ENCODE results near the gene MRTFB.

DNA sequence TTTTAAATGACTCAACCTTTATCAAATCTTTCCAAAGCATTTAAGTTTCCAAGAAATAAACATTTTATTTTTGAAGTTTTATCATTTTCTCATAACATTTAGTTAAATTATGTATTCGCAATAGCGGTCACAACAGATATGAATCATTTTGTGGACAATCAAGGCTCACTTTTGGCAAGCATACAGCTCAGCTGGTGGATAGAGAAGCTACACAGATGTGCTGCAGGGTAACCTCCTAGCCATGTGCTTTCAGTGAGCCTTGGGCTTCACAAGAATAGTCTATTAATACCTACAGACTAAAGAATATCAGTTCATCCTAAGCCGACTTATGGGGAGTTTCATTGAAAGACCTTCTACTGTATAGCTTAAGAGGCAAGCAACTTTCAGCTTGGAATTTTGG, 144.8 kb downstream of the MRTFB start:
- TF ChIP-seq, protein P1, sequence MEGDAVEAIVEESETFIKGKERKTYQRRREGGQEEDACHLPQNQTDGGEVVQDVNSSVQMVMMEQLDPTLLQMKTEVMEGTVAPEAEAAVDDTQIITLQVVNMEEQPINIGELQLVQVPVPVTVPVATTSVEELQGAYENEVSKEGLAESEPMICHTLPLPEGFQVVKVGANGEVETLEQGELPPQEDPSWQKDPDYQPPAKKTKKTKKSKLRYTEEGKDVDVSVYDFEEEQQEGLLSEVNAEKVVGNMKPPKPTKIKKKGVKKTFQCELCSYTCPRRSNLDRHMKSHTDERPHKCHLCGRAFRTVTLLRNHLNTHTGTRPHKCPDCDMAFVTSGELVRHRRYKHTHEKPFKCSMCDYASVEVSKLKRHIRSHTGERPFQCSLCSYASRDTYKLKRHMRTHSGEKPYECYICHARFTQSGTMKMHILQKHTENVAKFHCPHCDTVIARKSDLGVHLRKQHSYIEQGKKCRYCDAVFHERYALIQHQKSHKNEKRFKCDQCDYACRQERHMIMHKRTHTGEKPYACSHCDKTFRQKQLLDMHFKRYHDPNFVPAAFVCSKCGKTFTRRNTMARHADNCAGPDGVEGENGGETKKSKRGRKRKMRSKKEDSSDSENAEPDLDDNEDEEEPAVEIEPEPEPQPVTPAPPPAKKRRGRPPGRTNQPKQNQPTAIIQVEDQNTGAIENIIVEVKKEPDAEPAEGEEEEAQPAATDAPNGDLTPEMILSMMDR (IDR thresholded peaks at IDR 0.05; ENCODE audit: extremely low read depth in 1 of 2, insufficient read depth in 1 of 2, low read depth in 1 of 2, low read length in 2 of 2): no peak
- TF ChIP-seq GATA2 (IDR thresholded peaks at IDR 0.05; ENCODE audit: insufficient read depth, insufficient read length, low read depth, low read length) (no peak), MYC (IDR thresholded peaks at IDR 0.05; ENCODE audit: low read depth, low read length) (no peak), POLR2A (IDR thresholded peaks at IDR 0.05; ENCODE audit: low read depth, low read length) (no peak)

Data from endothelial cell of umbilical vein (primary cell).